ENCODE results near the gene KIAA0040.

Gene KIAA0040

GRCh38 chr1:175186433-175187160, 6.0 kb downstream of the KIAA0040 start:
- peak overlapping the region; percentile 23 for H3K4me3 Mint-ChIP-seq
- H3K36me3 Mint-ChIP-seq: peaks cover 16% of the 10 kb centered on the region
- H3K27me3 Mint-ChIP-seq: no peaks in the 10 kb centered on the region
- peaks cover 99% of the 10 kb centered on the region for H3K4me1 Mint-ChIP-seq
- no peaks in the 10 kb centered on the region for H3K9me3 Mint-ChIP-seq
- H3K27ac Mint-ChIP-seq: peak overlapping the region; percentile 48

GRCh38 chr1:175185903-175186302, 6.7 kb downstream of the KIAA0040 start:
- Mint-ChIP-seq H3K9me3 (no peaks in the 10 kb centered on the region), H3K27me3 (no peaks in the 10 kb centered on the region), H3K36me3 (peaks cover 22% of the 10 kb centered on the region), H3K4me3 (no peak overlapping the region), H3K27ac (no peak overlapping the region), H3K4me1 (peaks cover 99% of the 10 kb centered on the region)

GRCh38 chr1:175183586-175183985, 9.0 kb downstream of the KIAA0040 start:
- Mint-ChIP-seq H3K4me3 (no peak overlapping the region), H3K27ac (no peak overlapping the region), H3K9me3 (no peaks in the 10 kb centered on the region), H3K4me1 (peaks cover 95% of the 10 kb centered on the region), H3K27me3 (no peaks in the 10 kb centered on the region), H3K36me3 (peaks cover 27% of the 10 kb centered on the region)

GRCh38 chr1:175182201-175182746, 10.3 kb downstream of the KIAA0040 start:
- Mint-ChIP-seq H3K36me3 (peaks cover 32% of the 10 kb centered on the region), H3K4me3 (no peak overlapping the region), H3K27me3 (no peaks in the 10 kb centered on the region), H3K4me1 (peaks cover 93% of the 10 kb centered on the region), H3K9me3 (no peaks in the 10 kb centered on the region), H3K27ac (peak overlapping the region; percentile 8)

GRCh38 chr1:175179837-175180590, 12.6 kb downstream of the KIAA0040 start:
- no peaks in the 10 kb centered on the region for H3K27me3 Mint-ChIP-seq
- H3K27ac Mint-ChIP-seq: peak overlapping the region; percentile 63
- H3K4me1 Mint-ChIP-seq: peaks cover 79% of the 10 kb centered on the region
- no peaks in the 10 kb centered on the region for H3K9me3 Mint-ChIP-seq
- peaks cover 33% of the 10 kb centered on the region for H3K36me3 Mint-ChIP-seq
- no peak overlapping the region for H3K4me3 Mint-ChIP-seq

GRCh38 chr1:175178456-175178855, 14.1 kb downstream of the KIAA0040 start:
- H3K4me3 Mint-ChIP-seq: no peak overlapping the region
- peaks cover 69% of the 10 kb centered on the region for H3K4me1 Mint-ChIP-seq
- H3K36me3 Mint-ChIP-seq: peaks cover 32% of the 10 kb centered on the region
- no peaks in the 10 kb centered on the region for H3K27me3 Mint-ChIP-seq
- no peaks in the 10 kb centered on the region for H3K9me3 Mint-ChIP-seq
- H3K27ac Mint-ChIP-seq: no peak overlapping the region

GRCh38 chr1:175178056-175178455, 14.5 kb downstream of the KIAA0040 start:
- Mint-ChIP-seq H3K4me1 (peaks cover 66% of the 10 kb centered on the region), H3K27ac (no peak overlapping the region), H3K27me3 (no peaks in the 10 kb centered on the region), H3K4me3 (no peak overlapping the region), H3K36me3 (peaks cover 32% of the 10 kb centered on the region), H3K9me3 (no peaks in the 10 kb centered on the region)

- Mint-ChIP-seq H3K27me3 (no peaks in the 10 kb centered on the region), H3K4me3 (no peak overlapping the region), H3K4me1 (peaks cover 59% of the 10 kb centered on the region), H3K36me3 (peaks cover 27% of the 10 kb centered on the region), H3K9me3 (no peaks in the 10 kb centered on the region), H3K27ac (no peak overlapping the region)
Measured at GRCh38 chr1:175176246-175176645, 16.3 kb downstream of the KIAA0040 start.

- Mint-ChIP-seq H3K27me3 (no peaks in the 10 kb centered on the region), H3K4me3 (no peak overlapping the region), H3K36me3 (peaks cover 21% of the 10 kb centered on the region), H3K4me1 (peaks cover 63% of the 10 kb centered on the region), H3K27ac (no peak overlapping the region), H3K9me3 (no peaks in the 10 kb centered on the region)
Measured at GRCh38 chr1:175174309-175175102, 18.1 kb downstream of the KIAA0040 start.

- no peak overlapping the region for H3K27ac Mint-ChIP-seq
- peaks cover 19% of the 10 kb centered on the region for H3K36me3 Mint-ChIP-seq
- peaks cover 63% of the 10 kb centered on the region for H3K4me1 Mint-ChIP-seq
- no peaks in the 10 kb centered on the region for H3K9me3 Mint-ChIP-seq
- no peak overlapping the region for H3K4me3 Mint-ChIP-seq
- no peaks in the 10 kb centered on the region for H3K27me3 Mint-ChIP-seq
Measured at GRCh38 chr1:175173531-175173930, 19.0 kb downstream of the KIAA0040 start.

- H3K36me3 Mint-ChIP-seq: peaks cover 16% of the 10 kb centered on the region
- peaks cover 61% of the 10 kb centered on the region for H3K4me1 Mint-ChIP-seq
- no peak overlapping the region for H3K27ac Mint-ChIP-seq
- H3K4me3 Mint-ChIP-seq: no peak overlapping the region
- H3K9me3 Mint-ChIP-seq: no peaks in the 10 kb centered on the region
- no peaks in the 10 kb centered on the region for H3K27me3 Mint-ChIP-seq
Measured at GRCh38 chr1:175172503-175172902, 20.1 kb downstream of the KIAA0040 start.

GRCh38 chr1:175171036-175171913, 21.3 kb downstream of the KIAA0040 start:
- H3K4me3 Mint-ChIP-seq: no peak overlapping the region
- no peaks in the 10 kb centered on the region for H3K27me3 Mint-ChIP-seq
- peak overlapping the region; percentile 60 for H3K27ac Mint-ChIP-seq
- H3K9me3 Mint-ChIP-seq: no peaks in the 10 kb centered on the region
- H3K4me1 Mint-ChIP-seq: peaks cover 54% of the 10 kb centered on the region
- peaks cover 12% of the 10 kb centered on the region for H3K36me3 Mint-ChIP-seq

- no peaks in the 10 kb centered on the region for H3K9me3 Mint-ChIP-seq
- no peak overlapping the region for H3K27ac Mint-ChIP-seq
- H3K27me3 Mint-ChIP-seq: no peaks in the 10 kb centered on the region
- no peak overlapping the region for H3K4me3 Mint-ChIP-seq
- peaks cover 4% of the 10 kb centered on the region for H3K36me3 Mint-ChIP-seq
- H3K4me1 Mint-ChIP-seq: peaks cover 46% of the 10 kb centered on the region
Measured at GRCh38 chr1:175169286-175170018, 23.1 kb downstream of the KIAA0040 start.

GRCh38 chr1:175168782-175169181, 23.8 kb downstream of the KIAA0040 start:
- no peaks in the 10 kb centered on the region for H3K27me3 Mint-ChIP-seq
- peak overlapping the region; percentile 26 for H3K27ac Mint-ChIP-seq
- peaks cover 46% of the 10 kb centered on the region for H3K4me1 Mint-ChIP-seq
- no peak overlapping the region for H3K4me3 Mint-ChIP-seq
- peaks cover 4% of the 10 kb centered on the region for H3K36me3 Mint-ChIP-seq
- H3K9me3 Mint-ChIP-seq: no peaks in the 10 kb centered on the region
